DND-41 (cell line): Measurements from ENCODE around the gene VWA1.

Experiments
- ATAC-seq: fragments of 200-7000 bp; cut with Tn5 transposase; 3 replicates; pipeline ENCODE4 v1.9.1; 2021; ENCODE audit warnings: low read depth; ENCODE audit not compliant: insufficient read depth
- DNase-seq: peaks from one replicate; pipeline ENCODE4 v3.0.0-alpha.2; 2020
- H2AFZ ChIP-seq: 2 replicates; pipeline ENCODE4 v1.6.0; 2012; ENCODE audit warnings: low read depth, low read length
- H3K27ac ChIP-seq: 2 replicates; pipeline ENCODE4 v1.5.1; 2012; ENCODE audit warnings: low read length, inconsistent platforms
- H3K27me3 ChIP-seq: fragments of 200-600 bp; sonication (generic); 2 replicates; pipeline ENCODE4 v1.6.0; 2012; ENCODE audit warnings: low read length, mild to moderate bottlenecking, inconsistent platforms; ENCODE audit not compliant: insufficient read depth, poor library complexity
- H3K36me3 ChIP-seq: 2 replicates; pipeline ENCODE4 v1.5.1; 2012; ENCODE audit warnings: low read length, inconsistent platforms; ENCODE audit not compliant: insufficient read depth
- H3K4me1 ChIP-seq: 2 replicates; pipeline ENCODE4 v1.5.1; 2012; ENCODE audit warnings: mild to moderate bottlenecking, low read length; ENCODE audit not compliant: insufficient read depth
- H3K4me2 ChIP-seq: 2 replicates; pipeline ENCODE4 v1.6.0; 2012; ENCODE audit warnings: mild to moderate bottlenecking, moderate library complexity, low read length, inconsistent platforms; ENCODE audit not compliant: insufficient read depth
- H3K4me3 ChIP-seq, 2 experiments: fragments of 200-600 bp in 1 of 2; shearing (Covaris generic) in 1 of 2; 2 replicates each; pipeline ENCODE4 v1.5.1; 2012 to 2016; ENCODE audit warnings: inconsistent platforms in 2 of 2, low read length in 2 of 2, mild to moderate bottlenecking in 2 of 2, low read depth in 1 of 2, moderate library complexity in 1 of 2
- H3K79me2 ChIP-seq: 2 replicates; pipeline ENCODE4 v1.6.0; 2012; ENCODE audit warnings: low read length, inconsistent platforms; ENCODE audit not compliant: insufficient read depth
- H3K9ac ChIP-seq: 2 replicates; pipeline ENCODE4 v1.6.0; 2012; ENCODE audit warnings: low read depth, mild to moderate bottlenecking, inconsistent platforms, low read length, moderate library complexity
- H3K9me3 ChIP-seq: 2 replicates; pipeline ENCODE4 v1.5.1; 2012; ENCODE audit warnings: low read length, moderate library complexity, mild to moderate bottlenecking, inconsistent platforms; ENCODE audit not compliant: insufficient read depth, severe bottlenecking
- H4K20me1 ChIP-seq: 2 replicates; pipeline ENCODE4 v1.6.0; 2012; ENCODE audit warnings: low read length; ENCODE audit not compliant: insufficient read depth
- CTCF ChIP-seq: IDR thresholded peaks from 2 replicates; pipeline ENCODE4 v1.5.1; 2012; ENCODE audit warnings: borderline replicate concordance, low read length, moderate library complexity, mild to moderate bottlenecking; ENCODE audit not compliant: poor library complexity, severe bottlenecking; ENCODE audit errors: extremely low read depth
- EZH2 ChIP-seq: IDR thresholded peaks from 3 replicates; pipeline ENCODE4 v1.6.1; 2012; ENCODE audit warnings: borderline replicate concordance, low read depth, mild to moderate bottlenecking, moderate library complexity, low read length, inconsistent platforms; ENCODE audit not compliant: severe bottlenecking

VWA1 gene

DNA sequence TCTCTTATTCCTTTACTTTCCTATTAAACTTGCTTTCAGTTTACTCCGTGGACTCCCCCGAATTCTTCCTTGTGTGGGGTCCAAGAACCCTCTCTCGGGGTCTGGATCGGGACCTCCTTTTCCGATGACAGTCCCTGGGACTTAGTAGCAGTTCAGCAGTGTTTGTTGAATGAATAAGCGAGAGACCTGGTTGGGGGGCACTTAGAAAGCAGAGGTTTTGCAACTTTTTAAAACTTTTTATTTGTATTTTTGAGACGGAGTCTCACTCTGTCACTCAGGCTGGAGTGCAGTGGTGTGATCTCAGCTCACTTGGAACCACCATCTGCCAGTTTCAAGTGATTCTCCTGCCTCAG lies 12.3 kb upstream of the VWA1 start:
- DNase-seq (no peak), ATAC-seq (no peak)
- H3K79me2 ChIP-seq = no peaks in the 10 kb centered on the region
- no peaks in the 10 kb centered on the region for H4K20me1 ChIP-seq
- no peak overlapping the region for H2AFZ ChIP-seq
- no peak overlapping the region for H3K4me3 ChIP-seq
- no peak overlapping the region for H3K4me2 ChIP-seq
- no peak overlapping the region for H3K27ac ChIP-seq
- no peak for TF ChIP-seq CTCF
- no peak for TF ChIP-seq EZH2
- no peaks in the 10 kb centered on the region for H3K9me3 ChIP-seq
- no peak overlapping the region for H3K9ac ChIP-seq
- H3K4me1 ChIP-seq = peaks cover 6% of the 10 kb centered on the region; the same call in 1 of the 2 replicates
- H3K36me3 ChIP-seq = no peaks in the 10 kb centered on the region
- no peaks in the 10 kb centered on the region for H3K27me3 ChIP-seq

DNA sequence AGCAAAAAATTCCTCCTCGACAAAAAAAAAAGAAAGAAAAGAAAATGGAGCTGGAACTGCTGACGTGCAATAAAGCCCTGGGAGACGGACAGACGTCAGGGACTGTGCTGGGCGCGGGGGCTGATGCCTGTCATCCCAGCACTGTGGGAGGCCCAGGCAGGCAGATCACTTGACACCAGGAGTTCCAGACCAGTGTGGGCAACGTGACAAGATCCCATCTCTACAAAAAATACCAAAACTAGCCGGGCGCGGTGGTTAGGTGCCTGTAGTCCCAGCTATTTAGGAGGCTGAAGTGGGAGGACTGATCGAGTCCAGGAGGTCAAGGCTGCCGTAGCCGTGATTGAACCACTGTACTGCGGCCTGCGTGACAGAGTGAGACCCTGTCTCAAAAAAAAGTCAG lies 10.8 kb upstream of the VWA1 start:
- no peak for DNase-seq
- no peak for ATAC-seq
- H3K27ac ChIP-seq = no peak overlapping the region
- H3K4me3 ChIP-seq = no peak overlapping the region
- no peak overlapping the region for H3K4me2 ChIP-seq
- H4K20me1 ChIP-seq = no peaks in the 10 kb centered on the region
- no peaks in the 10 kb centered on the region for H3K79me2 ChIP-seq
- no peak overlapping the region for H2AFZ ChIP-seq
- peaks cover 6% of the 10 kb centered on the region; the same call in 1 of the 2 replicates for H3K4me1 ChIP-seq
- no peaks in the 10 kb centered on the region for H3K36me3 ChIP-seq
- no peaks in the 10 kb centered on the region for H3K9me3 ChIP-seq
- TF ChIP-seq CTCF (no peak), EZH2 (no peak)
- H3K9ac ChIP-seq = no peak overlapping the region
- no peaks in the 10 kb centered on the region for H3K27me3 ChIP-seq

DNA sequence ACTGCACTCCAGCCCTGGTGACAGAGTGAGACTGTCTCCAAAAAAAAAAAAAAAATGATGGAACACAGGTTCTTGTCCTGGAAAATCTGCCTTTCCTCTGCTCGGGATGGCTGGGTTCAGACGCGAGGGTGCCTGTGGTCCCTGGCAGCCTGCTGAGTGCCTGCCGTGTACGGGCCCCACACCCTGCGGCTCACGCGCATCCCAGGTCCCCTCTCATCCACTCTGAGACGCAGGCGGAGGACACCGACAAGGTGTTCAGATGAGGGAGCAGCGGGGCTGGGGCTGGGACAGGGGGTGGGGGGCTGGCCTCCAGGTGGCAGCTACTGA lies 10.1 kb upstream of the VWA1 start:
- Histone ChIP-seq H3K27ac (no peak overlapping the region), H3K36me3 (no peaks in the 10 kb centered on the region), H3K4me1 (peaks cover 6% of the 10 kb centered on the region; the same call in 1 of the 2 replicates), H2AFZ (no peak overlapping the region), H3K9ac (no peak overlapping the region), H3K4me2 (no peak overlapping the region), H4K20me1 (no peaks in the 10 kb centered on the region), H3K9me3 (no peaks in the 10 kb centered on the region), H3K4me3 (no peak overlapping the region), H3K27me3 (no peaks in the 10 kb centered on the region), H3K79me2 (no peaks in the 10 kb centered on the region)
- ATAC-seq (no peak), DNase-seq (no peak)
- no peak for TF ChIP-seq EZH2
- TF ChIP-seq CTCF = no peak
